Tibial nerve (tissue), 4 donors: ENCODE results near the gene KIF26A. TPM values are rescaled to one million over a fixed set of nuclear protein-coding genes. Genes with fewer than 3 reads are reported as not detected.

Experiments used
- DNase-seq, 2 donors: peaks; one replicate each; pipeline ENCODE4 v3.0.0-alpha.2; 2019; ENCODE audit warnings: low spot score in 2 of 2
- H3K27ac ChIP-seq, 4 donors: fragments of 200-600 bp; sonication (generic) in 3 of 4; one replicate each; pipeline ENCODE4 v1.5.1; 2017 to 2019; ENCODE audit warnings: mild to moderate bottlenecking in 1 of 4
- H3K27me3 ChIP-seq, 2 donors: fragments of 200-600 bp; sonication (generic) in 1 of 2; one replicate each; pipeline versions ENCODE4 v1.5.1 to v1.6.0; 2017 to 2019
- H3K36me3 ChIP-seq, 3 donors: fragments of 200-600 bp; sonication (generic); one replicate each; pipeline ENCODE4 v1.5.1; 2018 to 2019
- H3K4me1 ChIP-seq, 4 donors: fragments of 200-600 bp; sonication (generic) in 3 of 4; one replicate each; pipeline ENCODE4 v1.5.1; 2017 to 2019
- H3K4me3 ChIP-seq, 4 donors: fragments of 200-600 bp; sonication (generic) in 3 of 4; one replicate each; pipeline ENCODE4 v1.5.1; 2017 to 2019; ENCODE audit warnings: mild to moderate bottlenecking in 1 of 4, moderate library complexity in 1 of 4
- H3K9me3 ChIP-seq, 4 donors: fragments of 200-600 bp; sonication (generic) in 3 of 4; one replicate each; pipeline ENCODE4 v1.5.1; 2017 to 2019
- CTCF ChIP-seq, 5 experiments: fragments of 200-600 bp in 3 of 5; fragments of 450-650 bp in 2 of 5; sonication (generic) in 3 of 5; IDR thresholded peaks; one replicate each; pipeline ENCODE4 v1.5.1; 2016 to 2019; ENCODE audit warnings: antibody characterized with exemption in 5 of 5, mild to moderate bottlenecking in 3 of 5, moderate library complexity in 2 of 5
- EP300 ChIP-seq, 2 donors: sonication (generic); formaldehyde crosslinking; IDR thresholded peaks; one replicate each; pipeline ENCODE4 v1.6.1; 2017; ENCODE audit warnings: antibody characterized with exemption in 2 of 2, mild to moderate bottlenecking in 1 of 2
- POLR2A ChIP-seq, 2 donors: fragments of 450-650 bp; IDR thresholded peaks; one replicate each; pipeline ENCODE4 v1.6.1; 2017; ENCODE audit warnings: antibody characterized with exemption in 2 of 2, mild to moderate bottlenecking in 2 of 2, moderate library complexity in 2 of 2
- WGBS, 2 donors: methylation state at CpG; one replicate each; pipeline ENCODE4 v1.1.5; 2018; 5-methylcytosine and 5-hydroxymethylcytosine counted together
- total RNA-seq, 4 donors: library from RNA; depleted of rRNA; stranded (reverse); fragments of >200 nt; gene quantifications; one replicate each; pipeline ENCODE4 v1.1.0, GENCODE V29; 2016

KIF26A gene
- total RNA-seq, 4 donors from 2014 or later: 2.6 to 4.2 (median 3.3) TPM

GRCh38 chr14:104105071-104105821 is 33.1 kb upstream of the KIF26A start:
- Histone ChIP-seq H3K27me3 (peaks cover 0 to 5% of the 10 kb centered on the region in 2 donors), H3K27ac (no peak overlapping the region), H3K4me1 (no peaks in the 10 kb centered on the region), H3K4me3 (no peak overlapping the region), H3K9me3 (no peaks in the 10 kb centered on the region), H3K36me3 (no peaks in the 10 kb centered on the region)
- WGBS, 2 donors: 72 to 78% methylated on average over 16 to 25 of the region's 27 CpGs
- TF ChIP-seq CTCF (IDR thresholded peaks at IDR 0.05) (no peak), EP300 (IDR thresholded peaks at IDR 0.05) (no peak), POLR2A (IDR thresholded peaks at IDR 0.05) (no peak)
- no peak for DNase-seq

- Histone ChIP-seq H3K36me3 (no peaks in the 10 kb centered on the region), H3K9me3 (no peaks in the 10 kb centered on the region), H3K4me1 (no peaks in the 10 kb centered on the region), H3K27ac (no peak overlapping the region), H3K4me3 (no peak overlapping the region), H3K27me3 (peaks cover 0 to 4% of the 10 kb centered on the region in 2 donors)
- no peak for DNase-seq
- TF ChIP-seq CTCF (IDR thresholded peaks at IDR 0.05) (no peak), POLR2A (IDR thresholded peaks at IDR 0.05) (no peak), EP300 (IDR thresholded peaks at IDR 0.05) (no peak)
- WGBS, 2 donors: 78 to 86% methylated on average over 15 to 16 of the region's 18 CpGs
These were observed 32.4 kb upstream of the KIF26A start for GRCh38 chr14:104105822-104106470.

GRCh38 chr14:104106471-104106991 is 31.9 kb upstream of the KIF26A start:
- H3K4me3 ChIP-seq: no peak overlapping the region
- no peaks in the 10 kb centered on the region for H3K36me3 ChIP-seq
- WGBS, 2 donors: 78 to 80% methylated on average over 11 to 13 of the region's 20 CpGs
- TF ChIP-seq POLR2A (IDR thresholded peaks at IDR 0.05): no peak
- TF ChIP-seq EP300 (IDR thresholded peaks at IDR 0.05): no peak
- no peak for TF ChIP-seq CTCF (IDR thresholded peaks at IDR 0.05)
- H3K9me3 ChIP-seq: no peaks in the 10 kb centered on the region
- H3K27ac ChIP-seq: no peak overlapping the region
- H3K4me1 ChIP-seq: no peaks in the 10 kb centered on the region
- no peaks in the 10 kb centered on the region for H3K27me3 ChIP-seq
- DNase-seq: no peak

GRCh38 chr14:104107101-104107581 is 31.2 kb upstream of the KIF26A start:
- Histone ChIP-seq H3K27ac (no peak overlapping the region), H3K27me3 (no peaks in the 10 kb centered on the region), H3K36me3 (no peaks in the 10 kb centered on the region), H3K9me3 (no peaks in the 10 kb centered on the region), H3K4me3 (no peak overlapping the region), H3K4me1 (no peaks in the 10 kb centered on the region)
- TF ChIP-seq CTCF (IDR thresholded peaks at IDR 0.05) (no peak), POLR2A (IDR thresholded peaks at IDR 0.05) (no peak), EP300 (IDR thresholded peaks at IDR 0.05) (no peak)
- WGBS, 2 donors: 79 to 88% methylated on average over 15 to 17 of the region's 19 CpGs
- no peak for DNase-seq
